PC-9 (cell line): ENCODE results near the gene SLC40A1.

Experiments
- EZH2 ChIP-seq: fragments of 200-600 bp; sonication (generic); IDR thresholded peaks from 2 replicates; pipeline ENCODE4 v1.8.0; 2017; ENCODE audit warnings: antibody characterized with exemption, low read depth
- TF ChIP-seq, protein P1 (sequence below): fragments of 200-600 bp; sonication (generic); conservative IDR thresholded peaks from 2 replicates; pipeline ENCODE4 v1.6.1; 2017; ENCODE audit warnings: mixed run types, antibody characterized with exemption, mild to moderate bottlenecking, moderate library complexity

DNA sequence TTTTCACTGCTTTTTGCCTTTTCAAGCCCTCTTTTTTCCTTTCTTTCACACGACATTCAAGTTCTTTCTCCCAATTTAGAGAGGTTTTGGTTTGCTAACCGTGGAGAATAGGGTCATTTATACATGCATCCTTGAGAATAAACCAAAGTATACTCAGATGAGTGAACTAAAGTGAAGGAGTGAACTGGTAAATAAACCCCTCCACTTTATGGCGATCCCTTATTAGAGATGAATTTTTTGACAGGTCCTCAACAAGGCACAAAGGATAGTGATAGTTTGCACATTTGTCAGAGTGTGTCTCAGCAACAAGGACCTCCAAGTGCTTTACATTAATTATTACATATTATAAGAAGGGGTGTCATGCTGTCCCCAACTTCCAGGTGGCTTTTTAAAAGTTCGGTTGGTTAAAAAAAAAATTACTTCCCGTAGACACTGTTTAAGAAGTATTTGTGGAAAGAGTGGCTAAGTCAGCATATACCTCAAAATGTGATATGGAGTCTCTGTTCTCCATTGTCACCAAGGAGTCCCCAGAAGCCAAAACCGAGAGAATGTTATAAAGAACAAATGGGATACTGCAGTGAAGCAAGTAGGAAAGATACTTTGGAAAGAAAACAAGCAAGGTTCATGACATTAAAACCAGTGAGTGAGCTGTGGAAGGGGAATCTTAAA lies 1.7 kb upstream of the SLC40A1 start:
- TF ChIP-seq, protein P1, sequence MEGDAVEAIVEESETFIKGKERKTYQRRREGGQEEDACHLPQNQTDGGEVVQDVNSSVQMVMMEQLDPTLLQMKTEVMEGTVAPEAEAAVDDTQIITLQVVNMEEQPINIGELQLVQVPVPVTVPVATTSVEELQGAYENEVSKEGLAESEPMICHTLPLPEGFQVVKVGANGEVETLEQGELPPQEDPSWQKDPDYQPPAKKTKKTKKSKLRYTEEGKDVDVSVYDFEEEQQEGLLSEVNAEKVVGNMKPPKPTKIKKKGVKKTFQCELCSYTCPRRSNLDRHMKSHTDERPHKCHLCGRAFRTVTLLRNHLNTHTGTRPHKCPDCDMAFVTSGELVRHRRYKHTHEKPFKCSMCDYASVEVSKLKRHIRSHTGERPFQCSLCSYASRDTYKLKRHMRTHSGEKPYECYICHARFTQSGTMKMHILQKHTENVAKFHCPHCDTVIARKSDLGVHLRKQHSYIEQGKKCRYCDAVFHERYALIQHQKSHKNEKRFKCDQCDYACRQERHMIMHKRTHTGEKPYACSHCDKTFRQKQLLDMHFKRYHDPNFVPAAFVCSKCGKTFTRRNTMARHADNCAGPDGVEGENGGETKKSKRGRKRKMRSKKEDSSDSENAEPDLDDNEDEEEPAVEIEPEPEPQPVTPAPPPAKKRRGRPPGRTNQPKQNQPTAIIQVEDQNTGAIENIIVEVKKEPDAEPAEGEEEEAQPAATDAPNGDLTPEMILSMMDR = no peak
- no peak for TF ChIP-seq EZH2
